Pulmonary artery endothelial cell (primary cell): ENCODE measurements around the gene IRF8. TPM values are rescaled to one million over a fixed set of nuclear protein-coding genes. Genes with fewer than 3 reads are reported as not detected.
"Not testable (repeated sequence)": the region's sequence is repeated elsewhere in the genome, so short reads cannot be mapped to it uniquely, and the experiment has no call there.

Experiments used
- DNase-seq: peaks from one replicate; pipeline ENCODE4 v3.0.0-alpha.2; 2011; ENCODE audit warnings: low read depth, low spot score
- total RNA-seq: library from RNA; depleted of rRNA; stranded (reverse); fragments of >200 nt; gene quantifications from 2 replicates; pipeline ENCODE4 v1.2.3, GENCODE V29; 2014

The IRF8 gene, protein sequence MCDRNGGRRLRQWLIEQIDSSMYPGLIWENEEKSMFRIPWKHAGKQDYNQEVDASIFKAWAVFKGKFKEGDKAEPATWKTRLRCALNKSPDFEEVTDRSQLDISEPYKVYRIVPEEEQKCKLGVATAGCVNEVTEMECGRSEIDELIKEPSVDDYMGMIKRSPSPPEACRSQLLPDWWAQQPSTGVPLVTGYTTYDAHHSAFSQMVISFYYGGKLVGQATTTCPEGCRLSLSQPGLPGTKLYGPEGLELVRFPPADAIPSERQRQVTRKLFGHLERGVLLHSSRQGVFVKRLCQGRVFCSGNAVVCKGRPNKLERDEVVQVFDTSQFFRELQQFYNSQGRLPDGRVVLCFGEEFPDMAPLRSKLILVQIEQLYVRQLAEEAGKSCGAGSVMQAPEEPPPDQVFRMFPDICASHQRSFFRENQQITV
- not detected in 2 replicates for total RNA-seq

DNA sequence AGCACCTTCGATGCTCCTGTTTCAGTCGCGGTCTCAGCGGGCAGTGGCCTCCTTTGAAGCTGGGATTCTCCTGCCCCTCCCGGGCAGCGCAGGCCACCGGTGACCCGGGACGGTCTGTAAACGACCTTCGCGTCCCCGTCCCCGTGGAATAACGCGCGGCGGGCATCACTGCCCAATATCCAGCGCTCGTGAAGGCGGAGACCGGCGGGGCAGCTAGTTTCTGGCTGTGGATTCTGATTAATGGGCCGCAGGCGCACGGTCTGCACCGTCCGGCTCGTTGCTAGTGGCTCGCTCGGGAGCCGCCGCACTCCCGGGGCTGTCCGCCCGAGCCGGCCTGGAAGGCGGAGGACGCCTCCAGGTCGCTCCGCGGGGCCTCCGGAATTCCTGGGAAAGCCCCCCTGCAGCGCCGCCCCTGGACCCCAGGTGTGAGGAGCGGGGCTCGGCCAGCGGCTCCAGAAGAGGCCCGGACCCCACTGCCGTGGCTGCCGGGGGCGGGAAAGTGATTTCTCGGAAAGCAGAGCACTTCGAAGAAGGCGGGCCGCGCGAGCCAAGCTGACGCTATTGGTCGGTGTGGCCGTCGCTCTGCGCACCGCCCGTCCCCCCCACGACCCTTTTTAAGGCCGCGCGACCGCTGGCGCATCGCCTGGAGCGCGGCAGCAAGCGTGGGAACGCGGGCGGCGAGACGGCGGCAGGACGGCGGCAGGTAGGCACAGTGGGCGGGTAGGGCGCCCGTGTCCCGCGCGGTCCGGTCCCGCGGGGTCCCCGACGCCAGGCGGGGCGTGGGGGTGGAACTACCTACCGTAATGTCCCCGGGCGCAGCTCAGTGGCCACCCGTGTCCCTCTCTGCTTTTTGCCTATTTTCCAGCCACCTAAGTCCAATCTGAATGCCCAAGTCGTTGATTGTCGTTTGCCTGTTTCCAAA is at the start of gene IRF8:
IRF8 (plus strand) TSS at position 642 of the 922 bp plus-strand sequence. CDS start 3,854 bp downstream, outside the sequence.
- no peak for DNase-seq

DNA sequence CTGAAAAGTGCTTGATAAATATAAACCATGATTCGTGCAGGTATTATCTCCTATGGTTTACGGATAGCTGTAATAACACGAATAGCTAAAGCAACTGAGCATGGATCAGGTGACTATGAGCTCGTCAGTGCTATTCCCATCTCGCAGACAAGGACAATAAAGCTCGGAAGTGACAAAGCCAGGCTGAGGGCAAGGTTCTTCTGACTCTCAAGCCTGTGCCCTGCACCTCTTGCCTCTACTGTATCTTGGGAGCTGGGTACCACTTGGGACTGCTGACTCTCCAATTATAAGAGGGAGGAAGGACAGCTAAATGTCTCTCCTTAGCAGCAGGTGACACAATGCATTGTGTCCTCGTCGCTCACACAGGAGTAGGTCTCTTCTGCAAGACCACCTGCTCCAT is 49.6 kb upstream of the IRF8 start:
- no peak for DNase-seq

DNA sequence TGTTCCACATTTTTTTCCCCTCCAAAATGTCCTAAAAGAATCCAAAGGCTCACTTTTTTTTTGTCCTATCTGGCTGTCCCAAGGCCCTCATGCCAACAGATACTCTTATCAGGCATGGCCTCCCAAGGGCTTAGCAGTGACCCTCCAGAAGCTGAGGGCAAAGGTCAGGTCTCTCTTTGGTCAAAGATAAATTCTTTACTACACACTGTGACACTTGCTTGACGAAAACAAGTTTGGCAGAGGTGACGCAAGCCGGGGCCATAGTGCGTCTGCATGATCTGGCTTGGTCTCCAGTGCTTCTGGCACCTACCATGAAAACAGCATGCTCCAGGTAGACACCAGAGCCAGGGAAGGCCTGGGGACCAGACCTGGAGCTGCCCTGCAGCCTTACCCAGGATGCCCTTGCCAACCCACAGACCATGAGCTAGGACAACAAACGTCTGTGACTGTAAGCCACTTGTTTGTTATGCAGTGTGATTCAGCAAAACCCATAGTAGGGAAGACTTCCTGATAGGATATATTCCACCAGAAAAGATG is 48.5 kb upstream of the IRF8 start:
- no peak for DNase-seq

DNA sequence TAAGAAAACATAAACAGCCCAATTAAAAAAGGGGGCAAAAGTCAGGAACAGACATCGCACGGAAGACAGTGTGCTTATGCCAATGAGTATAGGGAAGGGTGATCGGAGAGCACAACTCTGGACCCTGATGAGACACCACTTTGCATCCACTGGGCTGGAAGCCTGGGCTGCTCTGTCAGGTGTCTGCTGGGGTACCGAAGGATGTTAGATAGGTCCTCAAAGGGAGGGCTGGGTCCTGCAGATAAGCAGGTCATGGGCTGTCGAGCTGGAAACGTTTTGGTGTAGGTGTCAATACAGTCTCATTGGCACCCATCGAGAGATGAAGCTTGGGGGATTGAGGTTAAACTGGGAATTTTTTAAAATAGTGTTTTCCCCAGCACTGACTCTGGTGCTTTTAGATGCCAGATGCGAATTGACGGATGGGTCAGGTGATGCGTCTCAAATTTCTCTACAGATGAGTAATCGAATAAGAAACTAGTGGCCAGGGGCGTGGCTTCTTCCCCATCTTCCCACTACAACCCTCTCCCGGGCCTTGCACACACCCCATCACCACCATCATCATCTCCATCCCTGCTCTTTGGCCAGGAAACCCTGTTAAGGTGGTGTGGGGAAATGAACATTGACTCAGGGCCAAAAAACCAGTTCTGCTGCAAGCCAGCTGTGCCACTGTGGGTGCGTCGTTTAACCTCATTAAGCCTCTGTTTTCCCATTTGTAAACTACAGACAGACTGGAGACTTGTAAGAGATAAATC is 47.8 kb upstream of the IRF8 start:
- no peak for DNase-seq

DNA sequence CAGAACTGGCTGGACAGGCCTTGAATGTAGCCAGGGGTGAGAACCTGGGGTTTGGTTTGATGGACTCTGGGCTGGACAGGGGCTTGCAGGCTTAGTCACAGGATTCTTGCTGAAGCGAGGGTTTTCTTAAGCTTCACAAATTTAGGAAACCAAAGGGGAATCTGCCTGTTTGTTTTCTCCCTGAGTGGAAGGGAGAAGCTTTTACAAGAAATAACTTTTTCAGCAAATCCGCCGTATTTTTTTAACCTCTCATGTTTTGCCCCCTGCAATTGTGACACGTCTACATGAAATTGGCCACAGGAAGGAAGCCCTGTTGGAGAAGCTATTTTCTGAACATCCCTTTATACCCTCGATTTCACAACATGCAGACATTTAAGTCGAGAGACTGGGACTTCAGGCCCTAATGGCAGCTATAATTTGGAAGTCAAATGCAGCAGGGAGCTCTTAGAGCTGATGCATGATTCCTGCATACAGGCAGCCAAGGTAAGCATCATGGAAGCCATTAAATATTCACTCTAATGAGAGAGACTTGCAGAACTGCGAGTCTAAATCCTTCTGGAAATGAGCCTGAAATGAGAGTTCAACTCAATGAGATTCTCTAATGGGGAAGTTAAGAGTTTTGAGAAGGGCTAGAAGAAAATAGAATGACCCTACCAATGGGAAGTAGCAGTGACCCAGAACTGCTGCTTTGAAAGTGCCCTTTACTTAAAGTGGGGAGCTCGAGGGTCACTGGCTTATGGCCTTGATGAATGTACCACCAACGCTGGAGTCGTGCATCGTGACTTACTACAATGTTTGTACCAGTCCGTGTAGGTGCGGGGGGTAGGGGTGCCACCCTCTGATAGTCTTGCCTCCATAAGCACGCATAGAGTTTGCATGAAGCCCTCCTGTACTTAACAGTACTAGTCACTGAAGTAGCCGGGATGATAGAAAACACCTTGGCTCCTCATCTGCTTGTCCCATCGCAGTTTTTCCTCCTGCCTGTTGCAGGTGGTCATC is 45.1 kb upstream of the IRF8 start:
- DNase-seq = no peak

DNA sequence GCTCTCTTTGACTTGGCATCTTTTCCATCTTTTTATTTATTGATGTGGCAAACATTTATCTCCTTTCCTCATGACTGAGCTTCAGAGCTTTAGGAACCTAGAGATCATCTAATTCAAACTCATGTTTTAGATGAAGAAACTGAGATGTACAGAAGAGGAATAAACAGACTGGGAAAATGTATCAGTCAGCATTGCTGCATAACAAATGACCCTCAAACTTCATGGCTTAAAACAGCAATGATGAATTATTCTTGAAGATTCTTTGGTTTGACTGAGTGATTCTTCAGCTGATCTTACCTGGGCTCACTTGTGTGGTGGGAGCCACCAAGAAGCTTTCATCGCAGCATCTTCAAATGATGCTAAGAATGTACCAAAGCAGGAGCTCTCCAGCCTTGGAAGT is 44.0 kb upstream of the IRF8 start:
- DNase-seq = no peak

DNA sequence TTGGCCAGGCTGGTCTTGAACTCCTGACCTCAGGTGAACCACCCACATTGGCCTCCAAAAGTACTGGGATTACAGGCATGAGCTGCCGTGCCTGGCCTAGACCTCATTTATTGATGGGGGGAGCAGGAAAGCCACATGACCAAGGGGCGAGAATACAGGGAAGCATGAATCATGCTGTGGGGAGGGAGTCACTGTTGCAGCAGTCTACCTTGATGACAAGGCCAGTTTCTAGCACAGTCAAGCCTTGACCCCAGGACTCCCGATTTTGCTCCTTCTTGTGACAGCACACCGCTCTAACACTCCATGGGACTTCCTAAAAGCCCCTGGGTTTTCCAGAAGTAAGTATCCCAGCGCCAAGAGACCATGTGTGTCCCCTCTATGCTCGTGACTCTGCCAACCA is 42.9 kb upstream of the IRF8 start:
- no peak for DNase-seq

DNA sequence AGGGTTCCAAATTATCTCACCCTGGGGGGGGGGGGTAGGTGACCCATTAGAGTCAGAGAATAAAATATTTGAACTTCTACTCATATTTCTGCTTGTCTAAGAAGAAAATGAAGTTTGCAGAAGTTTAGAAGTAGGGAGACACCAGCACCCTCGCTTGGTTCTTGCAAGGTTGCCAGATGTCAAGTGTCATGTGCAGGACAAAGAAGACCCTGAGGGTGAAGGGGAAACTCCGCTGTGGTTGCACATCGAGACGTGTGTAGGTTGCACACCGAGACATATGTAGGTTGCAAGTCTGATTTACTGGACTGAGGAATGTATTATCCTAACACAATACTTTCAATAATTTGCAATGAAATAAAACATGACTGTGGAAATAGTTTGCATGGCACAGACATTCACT is 42.4 kb upstream of the IRF8 start:
- DNase-seq = no peak

DNA sequence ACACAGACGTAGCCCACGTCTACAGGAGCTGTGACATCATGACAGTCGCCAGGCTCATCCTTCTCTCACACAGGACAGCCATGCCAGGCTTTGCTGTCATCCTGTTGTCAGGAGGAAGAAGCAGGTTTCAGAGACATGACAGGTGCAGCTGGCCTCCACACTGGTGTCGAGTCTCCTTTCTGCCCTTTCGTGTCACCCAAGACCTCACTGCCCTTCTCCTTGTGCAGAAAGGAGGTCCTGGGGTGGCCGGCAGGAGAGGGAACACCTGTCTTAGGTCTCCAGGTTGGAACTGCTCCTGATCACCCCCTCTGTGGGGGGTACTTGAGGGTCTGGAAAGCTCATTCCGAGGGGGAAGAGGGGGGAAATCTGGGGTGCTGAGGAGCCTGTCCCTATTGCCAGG is 41.6 kb upstream of the IRF8 start:
- no peak for DNase-seq

DNA sequence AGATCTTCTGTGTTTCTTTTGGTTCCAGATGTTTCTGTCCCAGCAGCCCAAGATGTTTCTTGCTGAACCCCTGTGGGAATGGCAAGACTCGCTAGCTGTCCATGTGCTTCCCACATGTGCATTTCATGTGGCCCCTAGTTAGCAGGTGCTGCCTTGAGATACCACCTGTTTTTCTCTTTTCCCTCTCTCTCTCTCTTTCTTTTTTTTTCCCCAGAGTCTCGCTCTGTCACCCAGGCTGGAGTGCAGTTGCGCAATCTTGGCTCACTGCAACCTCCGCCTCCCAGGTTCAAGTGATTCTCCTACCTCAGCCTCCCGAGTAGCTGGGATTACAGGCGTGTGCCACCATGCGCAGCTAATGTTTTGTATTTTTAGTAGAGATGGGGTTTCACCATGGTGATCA is 40.4 kb upstream of the IRF8 start:
- DNase-seq = not testable (repeated sequence)

DNA sequence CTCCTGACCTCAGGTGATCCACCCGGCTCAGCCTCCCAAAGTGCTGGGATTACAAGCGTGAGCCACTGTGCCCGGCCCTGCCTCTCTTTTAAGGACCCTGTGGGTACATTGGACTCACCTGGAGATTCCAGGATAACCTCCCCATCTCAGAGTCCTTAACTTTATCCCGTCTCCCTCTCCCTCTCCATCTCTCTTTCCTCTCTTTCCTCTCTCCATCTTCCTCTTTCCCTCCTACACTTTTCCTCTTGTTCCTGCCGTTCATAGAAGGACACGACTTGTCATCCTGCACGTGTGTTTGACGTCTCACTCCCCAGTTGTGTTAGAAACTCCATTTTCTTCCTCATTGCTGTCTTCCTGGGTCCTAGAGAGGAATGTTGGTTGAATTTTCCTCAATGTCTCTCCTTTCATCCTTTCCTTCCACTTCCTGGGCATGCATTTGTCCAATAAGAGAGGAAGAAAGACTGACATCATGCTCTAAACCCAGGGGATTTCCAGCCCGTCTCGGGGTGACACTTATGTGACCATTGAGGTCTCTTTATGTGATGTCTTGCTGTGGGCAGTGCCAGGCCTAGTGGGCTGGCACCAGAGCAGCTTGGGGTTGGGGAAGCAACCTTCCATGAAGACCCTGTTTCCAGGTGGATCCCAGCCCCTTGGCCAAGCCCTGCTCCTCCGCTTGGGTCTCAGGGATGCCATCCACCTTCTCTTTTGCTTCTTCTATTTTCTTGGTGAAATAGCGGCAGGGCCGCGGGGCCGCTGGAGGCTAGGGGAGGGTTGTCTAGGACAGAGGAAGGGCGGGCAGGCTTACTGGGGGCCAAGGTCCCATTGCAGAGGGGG is 39.8 kb upstream of the IRF8 start:
- no peak for DNase-seq

DNA sequence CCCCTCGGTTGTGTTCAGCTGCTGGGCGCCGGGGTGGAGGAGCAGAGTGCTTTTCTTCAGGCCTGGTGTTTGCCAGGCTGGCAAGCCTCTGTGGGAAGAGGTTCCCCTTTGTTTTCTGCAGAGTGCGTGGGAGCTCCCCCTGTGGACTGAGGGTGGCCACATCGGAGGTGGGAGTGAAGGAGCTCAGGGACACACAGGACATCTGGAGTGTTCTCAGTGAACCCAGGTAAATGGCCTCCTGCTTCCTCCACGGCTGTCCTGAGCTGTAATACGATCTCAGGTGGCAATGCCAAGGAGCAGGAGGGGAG is 39.2 kb upstream of the IRF8 start:
- DNase-seq = no peak

DNA sequence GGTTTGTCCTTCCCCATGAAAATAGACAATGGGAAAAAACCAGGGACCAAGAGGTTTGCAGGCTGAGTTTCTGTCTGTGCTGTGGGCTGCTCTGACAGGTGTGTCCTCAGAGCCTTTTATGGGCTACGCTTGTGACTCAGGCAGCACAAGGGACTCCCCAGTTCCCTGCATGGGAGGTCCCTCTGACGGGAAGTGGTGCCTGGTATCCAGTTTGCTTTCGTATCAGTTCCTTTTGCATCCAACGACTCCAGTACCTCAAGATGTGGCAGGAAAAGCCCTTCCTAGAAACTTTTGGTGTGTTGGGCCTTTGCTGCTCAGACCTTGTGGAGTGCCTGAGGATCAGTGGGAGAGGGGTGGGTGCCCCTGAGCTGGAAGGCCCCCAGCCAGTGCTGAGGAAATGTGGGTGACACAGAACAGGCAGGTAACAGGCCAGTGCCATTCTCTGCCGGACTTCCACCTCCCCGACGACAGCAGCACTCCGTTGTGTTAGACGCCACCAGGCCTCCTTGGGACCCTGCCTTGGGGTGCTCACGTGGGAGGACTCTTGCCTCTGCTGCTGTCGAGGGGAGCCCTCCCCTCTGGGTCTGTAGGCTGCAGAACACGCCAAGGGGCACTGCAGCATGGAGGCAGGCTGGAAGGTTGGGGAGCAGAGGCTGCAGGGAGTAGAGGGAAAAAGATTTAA is 38.4 kb upstream of the IRF8 start:
- no peak for DNase-seq

DNA sequence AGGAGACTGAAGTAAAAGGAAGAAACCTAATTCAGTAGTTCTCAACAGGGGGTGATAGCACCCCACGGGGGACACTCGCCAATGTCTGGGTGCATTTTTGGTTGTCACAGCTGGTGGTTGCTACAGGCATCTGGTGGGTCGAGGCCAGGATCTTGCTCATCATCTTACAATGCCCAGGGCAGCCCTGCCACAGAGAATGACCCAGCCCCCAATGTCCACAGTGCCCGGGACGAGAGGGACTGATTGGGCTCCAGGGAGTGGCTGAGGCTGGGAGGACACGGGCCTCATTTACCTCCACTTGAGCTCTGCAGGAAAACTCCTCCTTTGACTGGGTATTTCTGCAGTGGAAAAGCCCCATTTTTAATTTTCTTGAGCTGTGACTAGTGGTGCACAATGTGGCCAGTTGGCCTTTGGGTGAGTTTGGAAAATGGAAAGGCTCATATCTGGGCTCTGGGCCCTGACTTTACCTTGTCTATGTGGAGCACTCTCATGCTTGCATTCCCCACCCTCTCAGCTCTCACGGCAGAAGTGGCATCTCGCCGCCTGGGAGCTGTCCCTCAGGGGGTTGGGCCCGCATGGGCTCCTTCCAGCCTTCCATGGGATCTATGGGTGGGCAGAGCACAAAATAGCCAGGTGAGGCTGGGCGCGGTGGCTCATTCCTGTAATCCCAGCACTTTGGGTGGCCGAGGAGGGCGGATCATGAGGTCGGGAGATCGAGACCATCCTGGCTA is 37.7 kb upstream of the IRF8 start:
- no peak for DNase-seq

DNA sequence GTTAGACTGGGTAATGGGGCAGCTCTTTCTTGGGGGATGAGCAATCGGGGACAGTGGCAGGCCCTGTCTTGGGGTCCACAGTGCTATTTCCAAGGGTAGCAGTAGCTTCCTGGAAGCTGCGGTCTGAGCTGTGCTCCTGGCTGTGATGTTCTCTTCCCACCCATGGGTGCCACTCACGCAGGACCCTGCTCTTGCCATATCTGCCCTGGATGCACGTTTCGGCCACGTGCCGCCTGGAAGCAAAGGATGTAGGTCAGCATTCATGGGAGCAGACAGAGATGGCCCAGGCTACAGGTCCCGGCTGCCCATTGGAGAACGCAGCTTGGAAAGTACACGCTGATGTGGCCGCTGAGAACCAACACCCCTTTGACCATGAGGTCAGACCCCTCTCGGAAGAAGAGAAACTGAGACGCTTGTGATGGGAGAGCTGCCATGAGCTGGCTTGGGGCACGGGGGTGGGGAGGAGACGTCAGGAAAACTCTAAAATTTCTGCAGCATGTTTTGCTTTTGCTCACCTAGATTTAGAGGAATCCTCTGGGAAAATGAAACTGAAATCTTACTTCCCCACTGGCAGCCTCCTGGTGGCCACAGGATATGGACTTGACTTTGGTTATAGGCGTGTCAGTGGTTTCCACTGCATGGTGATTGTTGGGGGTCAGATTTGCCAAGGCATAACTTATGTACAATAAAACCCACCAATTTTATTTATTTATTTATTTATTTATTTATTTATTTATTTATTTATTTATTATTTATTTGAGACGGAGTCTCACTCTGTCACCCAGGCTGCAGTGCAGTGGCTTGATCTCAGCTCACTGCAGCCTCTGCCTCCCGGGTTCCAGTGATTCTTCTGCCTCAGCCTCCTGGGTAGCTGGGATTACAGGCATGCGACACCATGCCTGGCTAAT is 36.2 kb upstream of the IRF8 start:
- no peak for DNase-seq

DNA sequence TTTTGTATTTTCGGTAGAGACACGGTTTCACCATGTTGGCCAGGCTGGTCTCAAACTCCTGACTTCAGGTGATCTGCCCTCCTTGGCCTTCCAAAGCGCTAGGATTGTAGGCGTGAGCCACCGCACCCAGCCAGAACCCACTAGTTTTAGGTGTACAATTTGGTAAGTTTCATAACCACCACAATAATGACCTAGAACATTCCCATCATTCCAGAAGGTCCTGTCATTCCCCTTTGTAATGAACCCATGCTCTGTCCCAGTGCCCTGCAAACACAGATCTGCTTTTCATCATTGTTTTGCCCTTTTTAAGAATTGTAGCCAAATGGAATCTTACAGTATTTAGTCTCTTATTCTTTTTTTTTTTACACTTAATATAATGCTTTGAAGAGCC is 35.6 kb upstream of the IRF8 start:
- DNase-seq = no peak

DNA sequence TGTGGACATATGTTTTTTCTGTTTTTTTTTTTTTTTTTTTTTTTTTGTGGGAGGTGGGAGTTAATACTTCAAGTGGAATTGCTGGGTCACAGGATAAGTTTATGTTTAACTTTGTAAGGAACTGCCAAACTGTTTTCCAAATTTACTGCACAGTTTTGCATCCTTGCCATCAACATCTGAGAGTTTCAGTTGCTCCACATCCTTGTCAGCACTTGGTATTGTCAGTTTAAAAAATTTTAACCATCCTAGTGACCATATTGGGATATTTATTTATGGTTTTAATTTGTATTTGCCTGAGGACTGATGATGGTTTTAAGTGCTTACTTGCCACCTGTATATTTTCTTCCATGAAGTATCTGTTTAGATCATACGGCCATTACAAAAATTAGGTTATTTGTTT is 34.0 kb upstream of the IRF8 start:
- DNase-seq = no peak
